NCI-H1048 (cell line): ENCODE measurements around the gene C5orf47.

Experiments
- DNase-seq: peaks from one replicate; lab custom pipeline; 2025; lab: John Stamatoyannopoulos, UW

C5orf47 gene

GRCh38 chr5:174044466-174045254, 55.7 kb downstream of the C5orf47 start:
- no peak for DNase-seq

- DNase-seq = peak; percentile 68
These were observed 56.6 kb downstream of the C5orf47 start, which contains the start of gene NSG2 for GRCh38 chr5:174045470-174046025. Gene NSG2 (plus strand): TSS chr5:174045706. CDS start chr5:174046756, 1,050 bp downstream.

GRCh38 chr5:174046558-174046957, 57.6 kb downstream of the C5orf47 start:
- no peak for DNase-seq

DNA sequence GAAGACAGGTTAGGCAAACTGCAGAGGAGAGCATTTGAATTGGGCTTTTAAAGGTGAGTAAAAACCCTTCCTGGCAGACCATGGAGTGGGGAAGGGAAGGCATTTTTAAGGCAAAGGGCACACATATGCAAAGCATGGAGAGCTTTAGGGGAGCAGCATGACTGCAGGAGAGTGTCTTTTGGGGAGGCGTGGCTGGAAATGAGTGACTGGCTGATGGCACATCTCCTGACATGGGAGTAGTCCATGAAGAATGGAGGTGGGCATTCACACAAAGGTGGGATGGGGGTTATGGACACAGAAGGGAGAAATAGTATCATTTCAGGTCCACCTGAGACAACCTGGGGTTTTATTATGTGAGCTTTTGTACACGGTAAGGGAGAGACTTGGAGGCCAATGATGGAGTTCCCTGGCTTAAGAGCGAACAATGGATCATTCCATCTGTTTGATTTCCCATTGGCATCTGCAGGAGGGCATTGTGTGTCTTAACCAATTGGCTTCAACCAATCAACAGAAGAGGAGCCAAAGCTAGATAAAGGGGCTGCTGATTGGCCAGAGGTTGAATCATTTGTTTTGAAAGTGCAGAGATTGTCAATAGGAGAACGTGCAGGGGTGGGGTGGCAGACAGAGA, 58.6 kb downstream of the C5orf47 start:
- no peak for DNase-seq

DNA sequence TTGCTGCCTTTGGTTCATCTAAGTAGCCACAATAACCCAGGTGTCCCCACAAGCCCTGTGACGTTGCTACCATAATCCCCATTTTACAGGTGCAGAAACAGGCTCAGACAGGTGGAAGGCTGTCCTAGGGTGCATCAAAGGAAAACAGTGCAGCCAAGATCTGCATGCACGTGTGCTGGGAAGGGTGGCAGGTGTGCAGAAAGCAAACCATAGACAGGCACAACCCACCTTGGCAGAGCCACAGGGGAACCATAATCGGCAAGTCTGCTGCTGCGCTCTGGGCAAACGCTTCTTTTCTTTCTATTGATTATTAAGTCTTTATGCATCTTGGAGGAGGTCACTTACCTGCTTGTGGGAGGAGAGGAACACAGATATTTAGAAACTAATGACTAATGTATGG, 63.7 kb downstream of the C5orf47 start:
- no peak for DNase-seq

- no peak for DNase-seq
These were observed 64.9 kb downstream of the C5orf47 start for GRCh38 chr5:174053905-174054304.
